OCI-LY1 (cell line): ENCODE results near the gene MMS22L.

Experiments used
- H2AFZ ChIP-seq: fragments of 200-600 bp; sonication (generic), shearing (Covaris generic); 2 replicates; pipeline ENCODE4 v1.6.0; 2014; ENCODE audit warnings: antibody characterized with exemption, mild to moderate bottlenecking, low read length
- H3F3A ChIP-seq: fragments of 200-600 bp; sonication (generic), shearing (Covaris generic); 2 replicates; pipeline ENCODE4 v1.6.0; 2014; ENCODE audit warnings: mild to moderate bottlenecking, antibody characterized with exemption, low read length, moderate library complexity; ENCODE audit not compliant: insufficient read depth
- H3K27ac ChIP-seq: fragments of 200-600 bp; sonication (generic); 2 replicates; pipeline ENCODE4 v1.5.1; 2014; ENCODE audit warnings: low read length, mixed run types, mild to moderate bottlenecking, low read depth; ENCODE audit not compliant: poor library complexity, severe bottlenecking
- H3K27me3 ChIP-seq: fragments of 200-600 bp; sonication (generic); 2 replicates; pipeline ENCODE4 v1.6.0; 2014; ENCODE audit warnings: antibody characterized with exemption, mild to moderate bottlenecking, low read length, moderate library complexity; ENCODE audit not compliant: insufficient read depth
- H3K36me3 ChIP-seq: fragments of 200-600 bp; sonication (generic); 2 replicates; pipeline ENCODE4 v1.6.1; 2014; ENCODE audit warnings: mild to moderate bottlenecking, antibody characterized with exemption, low read length, moderate library complexity, mixed read lengths; ENCODE audit not compliant: insufficient read depth
- H3K4me1 ChIP-seq: fragments of 200-600 bp; sonication (generic); 2 replicates; pipeline ENCODE4 v1.5.1; 2014; ENCODE audit warnings: mild to moderate bottlenecking, low read length, moderate library complexity; ENCODE audit not compliant: insufficient read depth, severe bottlenecking
- H3K4me2 ChIP-seq: fragments of 200-600 bp; sonication (generic), shearing (Covaris generic); 2 replicates; pipeline ENCODE4 v1.6.1; 2014; ENCODE audit warnings: low read length
- H3K4me3 ChIP-seq: fragments of 200-600 bp; sonication (generic); 2 replicates; pipeline ENCODE4 v1.5.1; 2014; ENCODE audit warnings: low read length, low read depth, mild to moderate bottlenecking, mixed read lengths; ENCODE audit not compliant: poor library complexity, severe bottlenecking
- H3K79me2 ChIP-seq: fragments of 200-600 bp; shearing (Covaris generic); 2 replicates; pipeline ENCODE4 v1.6.1; 2016; ENCODE audit warnings: mixed run types, low read length, mixed read lengths; ENCODE audit not compliant: insufficient read depth
- H3K9ac ChIP-seq: fragments of 200-600 bp; sonication (generic), shearing (Covaris generic); 2 replicates; pipeline ENCODE4 v1.6.1; 2014; ENCODE audit warnings: mild to moderate bottlenecking, low read length, mixed read lengths
- H3K9me2 ChIP-seq: fragments of 200-600 bp; sonication (generic), shearing (Covaris generic); 2 replicates; pipeline ENCODE4 v1.6.1; 2014; ENCODE audit warnings: low read depth, mild to moderate bottlenecking, low read length, mixed read lengths
- H3K9me3 ChIP-seq: fragments of 200-600 bp; shearing (Covaris generic); 2 replicates; pipeline ENCODE4 v1.6.1; 2014; ENCODE audit warnings: low read length, mixed read lengths
- H4K20me1 ChIP-seq: fragments of 200-600 bp; sonication (generic), shearing (Covaris generic); 2 replicates; pipeline ENCODE4 v1.6.0; 2016; ENCODE audit warnings: mild to moderate bottlenecking, low read length; ENCODE audit not compliant: insufficient read depth
- EZH2 ChIP-seq: fragments of 200-600 bp; sonication (generic), shearing (Covaris generic); IDR thresholded peaks from 2 replicates; pipeline ENCODE4 v1.8.0; 2017; ENCODE audit warnings: borderline replicate concordance, mixed run types, mild to moderate bottlenecking, antibody characterized with exemption, low read length, moderate library complexity, mixed read lengths
- TF ChIP-seq, protein P1 (sequence below): fragments of 200-600 bp; sonication (generic), shearing (Covaris generic); IDR thresholded peaks from 2 replicates; pipeline ENCODE4 v1.5.1; 2017; ENCODE audit warnings: mild to moderate bottlenecking, antibody characterized with exemption, low read length, moderate library complexity, mixed read lengths

The MMS22L gene

DNA sequence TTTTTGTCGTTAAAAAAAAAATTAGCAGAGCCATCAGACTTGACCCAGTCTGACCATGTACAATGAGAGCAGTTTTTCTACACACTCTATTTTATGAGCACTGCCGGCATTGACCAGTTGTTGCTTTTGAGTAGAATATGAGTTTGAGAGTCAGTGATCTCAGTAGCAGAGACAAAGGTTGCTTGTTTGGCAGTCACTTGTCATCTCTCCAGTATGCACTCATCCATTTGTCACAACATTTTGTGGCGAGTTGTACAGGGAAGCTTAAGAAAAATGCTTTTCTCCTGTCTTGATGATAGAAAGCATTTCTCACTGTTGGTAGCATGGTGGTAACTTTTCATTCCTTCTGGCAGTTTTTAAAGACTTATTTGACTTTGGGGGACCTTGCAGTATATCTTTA lies 159.9 kb downstream of the MMS22L start:
- H3K27ac ChIP-seq = no peak overlapping the region
- H3K9me3 ChIP-seq = no peaks in the 10 kb centered on the region
- no peaks in the 10 kb centered on the region for H3K36me3 ChIP-seq
- no peak overlapping the region for H3K4me2 ChIP-seq
- no peak overlapping the region for H3K9ac ChIP-seq
- H3K4me3 ChIP-seq = no peak overlapping the region
- H3K79me2 ChIP-seq = no peaks in the 10 kb centered on the region
- TF ChIP-seq, protein P1, sequence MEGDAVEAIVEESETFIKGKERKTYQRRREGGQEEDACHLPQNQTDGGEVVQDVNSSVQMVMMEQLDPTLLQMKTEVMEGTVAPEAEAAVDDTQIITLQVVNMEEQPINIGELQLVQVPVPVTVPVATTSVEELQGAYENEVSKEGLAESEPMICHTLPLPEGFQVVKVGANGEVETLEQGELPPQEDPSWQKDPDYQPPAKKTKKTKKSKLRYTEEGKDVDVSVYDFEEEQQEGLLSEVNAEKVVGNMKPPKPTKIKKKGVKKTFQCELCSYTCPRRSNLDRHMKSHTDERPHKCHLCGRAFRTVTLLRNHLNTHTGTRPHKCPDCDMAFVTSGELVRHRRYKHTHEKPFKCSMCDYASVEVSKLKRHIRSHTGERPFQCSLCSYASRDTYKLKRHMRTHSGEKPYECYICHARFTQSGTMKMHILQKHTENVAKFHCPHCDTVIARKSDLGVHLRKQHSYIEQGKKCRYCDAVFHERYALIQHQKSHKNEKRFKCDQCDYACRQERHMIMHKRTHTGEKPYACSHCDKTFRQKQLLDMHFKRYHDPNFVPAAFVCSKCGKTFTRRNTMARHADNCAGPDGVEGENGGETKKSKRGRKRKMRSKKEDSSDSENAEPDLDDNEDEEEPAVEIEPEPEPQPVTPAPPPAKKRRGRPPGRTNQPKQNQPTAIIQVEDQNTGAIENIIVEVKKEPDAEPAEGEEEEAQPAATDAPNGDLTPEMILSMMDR = no peak
- TF ChIP-seq EZH2 = no peak
- no peaks in the 10 kb centered on the region for H3K4me1 ChIP-seq
- H4K20me1 ChIP-seq = no peaks in the 10 kb centered on the region
- no peaks in the 10 kb centered on the region for H3F3A ChIP-seq
- H3K9me2 ChIP-seq = no peaks in the 10 kb centered on the region
- no peaks in the 10 kb centered on the region for H3K27me3 ChIP-seq
- no peak overlapping the region for H2AFZ ChIP-seq

DNA sequence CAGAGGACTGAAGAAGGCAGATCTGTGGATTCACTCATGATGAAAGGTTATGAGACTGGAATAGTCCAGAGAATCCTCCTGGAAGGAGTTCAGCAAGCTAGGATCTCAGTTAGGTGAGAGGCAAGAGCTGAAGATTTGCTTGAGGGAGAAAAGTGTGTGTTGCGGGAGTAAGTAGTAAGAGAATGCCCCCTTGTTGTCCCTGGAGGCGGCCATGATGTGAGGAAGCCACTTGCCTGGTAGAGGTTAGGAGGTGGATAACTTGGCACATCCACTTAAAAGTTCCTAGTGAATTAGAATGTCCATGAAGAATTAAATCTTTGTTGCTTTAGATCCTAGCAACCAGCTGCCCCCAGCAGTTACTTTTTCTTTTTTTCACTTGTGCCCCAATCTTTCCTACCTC lies 162.5 kb downstream of the MMS22L start:
- no peaks in the 10 kb centered on the region for H4K20me1 ChIP-seq
- H3K4me2 ChIP-seq = no peak overlapping the region
- H3F3A ChIP-seq = no peaks in the 10 kb centered on the region
- H2AFZ ChIP-seq = no peak overlapping the region
- H3K9me2 ChIP-seq = no peaks in the 10 kb centered on the region
- no peak overlapping the region for H3K4me3 ChIP-seq
- H3K27ac ChIP-seq = no peak overlapping the region
- no peaks in the 10 kb centered on the region for H3K79me2 ChIP-seq
- no peaks in the 10 kb centered on the region for H3K9me3 ChIP-seq
- no peaks in the 10 kb centered on the region for H3K27me3 ChIP-seq
- H3K36me3 ChIP-seq = no peaks in the 10 kb centered on the region
- H3K4me1 ChIP-seq = no peaks in the 10 kb centered on the region
- no peak for TF ChIP-seq EZH2
- TF ChIP-seq, protein P1 = no peak
- no peak overlapping the region for H3K9ac ChIP-seq

DNA sequence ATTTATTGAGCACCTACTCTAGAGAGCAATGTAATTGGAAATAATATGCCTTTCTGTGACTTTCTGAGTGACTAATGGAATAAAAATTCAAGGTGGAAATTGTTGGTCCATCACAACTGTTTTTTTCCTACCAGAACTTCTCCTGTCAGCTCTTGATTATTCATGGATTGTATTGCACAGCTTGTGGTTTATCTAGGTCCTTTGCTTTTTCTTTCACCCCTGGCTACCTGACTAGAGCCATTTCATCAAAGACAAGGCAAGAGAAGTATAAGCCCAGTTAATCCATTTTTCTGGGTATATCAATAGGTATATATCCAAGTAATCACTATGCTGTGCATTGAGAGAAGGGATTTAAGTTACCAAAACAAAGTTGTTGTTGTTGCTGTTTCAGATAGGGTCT lies 168.4 kb downstream of the MMS22L start:
- no peaks in the 10 kb centered on the region for H3K9me2 ChIP-seq
- H3K4me3 ChIP-seq = no peak overlapping the region
- no peak overlapping the region for H3K4me2 ChIP-seq
- no peaks in the 10 kb centered on the region for H3K4me1 ChIP-seq
- TF ChIP-seq, protein P1 = no peak
- no peak for TF ChIP-seq EZH2
- no peak overlapping the region for H3K9ac ChIP-seq
- H3K9me3 ChIP-seq = no peaks in the 10 kb centered on the region
- no peaks in the 10 kb centered on the region for H4K20me1 ChIP-seq
- no peak overlapping the region for H3K27ac ChIP-seq
- H3K79me2 ChIP-seq = no peaks in the 10 kb centered on the region
- no peak overlapping the region for H2AFZ ChIP-seq
- no peaks in the 10 kb centered on the region for H3K36me3 ChIP-seq
- no peaks in the 10 kb centered on the region for H3K27me3 ChIP-seq
- no peaks in the 10 kb centered on the region for H3F3A ChIP-seq
